Measurements from ENCODE around the gene KCTD2.

Gene KCTD2

GRCh38 chr17:75094871-75095399 is 47.9 kb downstream of the KCTD2 start:
- in situ Hi-C loops (cut with MboI; ENCODE audit: low sequenced_read_pairs) = no loop called here

GRCh38 chr17:75096082-75096625 is 49.1 kb downstream of the KCTD2 start:
- in situ Hi-C loops (cut with MboI; ENCODE audit: low sequenced_read_pairs) = no loop called here

DNA sequence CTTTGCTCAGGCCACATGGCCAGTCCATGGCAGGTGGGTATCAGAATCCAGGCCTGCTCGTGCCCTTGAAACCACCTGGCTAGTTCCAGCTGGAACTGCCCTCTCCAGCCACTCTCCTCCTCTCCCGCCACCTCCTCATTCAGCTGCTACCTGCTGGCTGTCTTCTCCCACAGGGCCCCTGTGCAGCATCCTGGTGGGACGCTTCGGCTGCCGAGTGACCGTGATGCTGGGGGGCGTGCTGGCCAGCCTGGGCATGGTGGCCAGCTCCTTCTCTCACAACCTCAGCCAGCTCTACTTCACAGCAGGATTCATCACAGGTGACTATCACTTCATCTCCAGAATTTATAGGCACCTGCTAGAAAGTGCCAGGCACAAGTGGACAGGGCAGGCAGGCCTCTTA is 50.8 kb downstream of the KCTD2 start:
- in situ Hi-C loops (cut with MboI; ENCODE audit: low sequenced_read_pairs) = no loop called here

GRCh38 chr17:75098861-75099260 is 51.8 kb downstream of the KCTD2 start:
- in situ Hi-C loops (cut with MboI; ENCODE audit: low sequenced_read_pairs) = no loop called here

DNA sequence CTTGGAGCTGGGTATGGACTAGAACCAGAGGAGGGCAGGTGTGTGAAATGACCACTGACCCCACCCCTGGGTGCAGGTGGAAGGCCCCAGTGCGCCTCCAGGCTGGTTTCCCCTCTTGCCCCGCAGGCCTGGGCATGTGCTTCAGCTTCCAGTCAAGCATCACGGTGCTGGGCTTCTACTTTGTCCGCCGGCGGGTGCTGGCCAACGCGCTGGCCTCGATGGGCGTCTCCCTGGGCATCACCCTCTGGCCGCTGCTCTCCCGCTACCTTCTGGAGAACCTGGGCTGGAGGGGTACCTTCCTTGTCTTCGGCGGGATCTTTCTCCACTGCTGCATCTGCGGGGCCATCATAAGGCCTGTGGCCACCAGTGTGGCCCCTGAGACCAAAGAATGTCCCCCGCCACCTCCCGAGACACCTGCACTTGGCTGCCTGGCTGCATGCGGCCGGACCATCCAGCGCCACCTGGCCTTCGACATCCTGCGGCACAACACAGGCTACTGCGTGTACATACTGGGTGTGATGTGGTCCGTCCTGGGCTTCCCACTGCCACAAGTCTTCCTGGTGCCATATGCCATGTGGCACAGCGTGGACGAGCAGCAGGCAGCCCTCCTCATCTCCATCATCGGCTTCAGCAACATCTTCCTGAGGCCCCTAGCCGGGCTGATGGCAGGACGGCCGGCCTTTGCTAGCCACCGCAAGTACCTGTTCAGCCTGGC is 53.0 kb downstream of the KCTD2 start:
- in situ Hi-C loops (cut with MboI; ENCODE audit: low sequenced_read_pairs) = no loop called here

DNA sequence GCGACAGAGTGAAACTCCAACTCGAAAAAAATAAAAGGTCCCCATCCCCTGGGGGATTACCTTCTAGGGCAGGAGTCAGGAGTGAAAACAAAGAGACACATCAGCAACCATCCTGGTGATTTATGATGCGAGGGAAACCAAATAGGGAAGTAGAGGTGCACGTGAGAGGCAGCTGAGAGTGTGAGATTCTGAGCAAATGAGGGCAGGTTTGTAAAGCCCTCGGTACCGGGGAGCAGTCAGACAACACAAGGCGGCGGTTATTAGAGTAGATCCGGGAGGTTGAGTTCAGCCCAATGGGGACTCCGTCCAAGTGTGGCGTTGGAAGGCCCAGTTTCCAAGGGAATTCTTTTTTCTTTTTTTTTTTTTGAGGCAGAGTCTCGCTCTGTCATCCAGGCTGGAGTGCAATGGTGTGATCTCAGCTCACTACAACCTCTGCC is 55.4 kb downstream of the KCTD2 start:
- in situ Hi-C loops (cut with MboI; ENCODE audit: low sequenced_read_pairs) = no loop called here

DNA sequence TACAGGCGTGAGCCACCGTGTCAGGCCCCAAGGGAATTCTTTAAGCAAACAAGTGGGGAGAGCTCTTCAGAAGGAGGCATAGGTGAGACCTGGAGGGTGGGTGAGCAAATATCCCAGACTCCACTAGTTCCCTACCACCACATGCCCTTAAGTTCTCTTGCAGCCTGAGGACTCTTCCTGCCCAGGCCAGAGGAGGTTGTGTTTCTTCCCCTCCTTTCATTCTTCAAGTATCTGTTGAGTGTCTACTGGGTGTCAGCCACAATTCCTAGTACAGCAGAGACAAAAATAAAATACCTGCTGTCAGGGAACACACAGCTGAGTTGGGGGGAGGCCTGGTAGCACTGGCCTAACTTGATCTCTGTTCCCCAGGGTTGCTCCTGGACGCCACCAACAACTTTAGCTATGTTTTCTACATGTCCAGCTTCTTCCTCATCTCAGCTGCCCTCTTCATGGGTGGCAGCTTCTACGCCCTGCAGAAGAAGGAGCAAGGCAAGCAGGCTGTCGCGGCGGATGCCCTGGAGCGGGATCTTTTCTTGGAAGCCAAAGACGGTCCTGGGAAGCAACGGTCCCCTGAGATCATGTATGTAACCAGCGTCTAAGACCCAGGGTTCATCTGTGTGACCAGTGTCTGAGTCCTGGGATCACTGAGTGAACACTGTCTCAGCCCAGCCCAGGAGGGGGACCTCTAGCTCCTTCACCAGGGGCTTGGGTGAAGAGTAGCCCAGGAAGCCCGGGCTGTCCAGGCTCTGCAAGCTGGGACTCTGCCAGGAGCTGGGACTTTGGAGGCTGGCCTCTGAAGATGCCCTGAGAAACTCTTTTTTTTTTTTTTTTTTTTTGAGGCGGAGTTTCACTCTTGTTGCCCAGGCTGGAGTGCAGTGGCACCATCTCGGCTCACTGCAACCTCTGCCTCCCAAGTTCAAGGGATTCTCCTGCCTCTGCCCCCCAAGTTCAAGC is 56.9 kb downstream of the KCTD2 start:
- in situ Hi-C loops (cut with MboI; ENCODE audit: low sequenced_read_pairs) = no loop called here

DNA sequence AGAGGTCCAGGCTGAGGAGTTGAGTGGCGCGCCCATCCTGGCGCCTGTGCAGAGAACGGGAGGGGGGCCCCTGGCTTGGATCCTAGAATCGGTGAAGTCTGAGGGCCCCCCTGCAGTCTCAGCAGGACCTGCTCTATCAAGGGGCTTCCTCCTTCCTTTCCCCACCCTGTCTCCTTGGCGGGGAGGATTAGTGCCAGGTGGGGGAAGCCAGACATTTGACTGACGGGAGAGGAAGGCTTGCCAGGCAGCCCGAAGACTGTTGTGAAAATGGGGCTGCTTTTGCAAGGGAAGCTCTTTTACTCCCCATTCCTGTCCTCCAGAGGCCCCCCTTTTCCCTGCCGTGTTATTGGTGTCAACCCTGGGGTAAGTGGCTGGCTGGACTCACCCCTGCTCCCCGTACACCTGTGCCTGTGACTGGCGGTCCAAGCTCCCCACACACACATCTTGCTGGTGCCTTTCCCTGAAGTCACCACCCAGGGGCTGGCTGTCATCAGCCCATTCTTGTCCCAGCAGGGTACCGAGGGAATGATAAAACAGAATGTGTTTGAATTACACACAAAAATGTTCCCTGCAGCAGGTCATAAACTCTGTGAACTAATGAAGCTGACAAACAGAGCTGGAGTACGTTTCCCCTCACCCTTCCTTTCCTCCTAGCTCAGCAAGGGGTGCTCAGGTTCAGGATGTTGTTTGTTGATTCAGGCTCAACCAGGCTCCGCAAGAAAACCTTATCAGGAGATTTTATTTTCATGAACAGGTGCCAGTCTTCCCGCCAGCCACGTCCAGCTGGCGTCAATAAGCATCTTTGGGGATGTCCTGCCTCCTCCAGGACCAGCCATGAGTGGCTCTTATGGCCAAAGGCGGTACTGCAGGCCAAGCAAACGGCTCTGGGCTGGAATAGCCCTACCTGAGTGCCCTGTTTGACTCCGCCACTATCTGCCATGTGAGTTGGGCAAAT is 58.4 kb downstream of the KCTD2 start:
- in situ Hi-C loops (cut with MboI; ENCODE audit: low sequenced_read_pairs) = no loop called here

- in situ Hi-C loops (cut with MboI; ENCODE audit: low sequenced_read_pairs) = no loop called here
Measured at GRCh38 chr17:75108193-75108592, 61.2 kb downstream of the KCTD2 start.

DNA sequence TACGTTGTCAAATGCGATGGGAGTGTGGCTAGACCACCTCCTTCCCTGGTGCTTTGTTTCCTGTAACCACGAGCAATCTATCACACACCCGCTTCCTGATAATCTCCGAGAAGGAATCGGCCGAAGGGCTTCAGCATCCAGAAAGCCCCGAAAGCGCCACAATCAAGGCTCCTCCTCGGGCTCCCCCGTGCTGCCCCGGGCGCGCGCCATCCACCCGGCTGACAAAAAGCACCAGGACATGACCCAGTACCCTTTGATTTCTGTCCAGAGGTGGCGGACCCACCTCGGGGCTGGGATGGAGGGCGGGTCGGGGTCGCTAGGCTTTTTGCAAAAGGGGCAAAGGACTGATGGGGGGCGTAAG is 62.0 kb downstream of the KCTD2 start:
- in situ Hi-C loops (cut with MboI; ENCODE audit: low sequenced_read_pairs) = no loop called here

- in situ Hi-C loops (cut with MboI; ENCODE audit: low sequenced_read_pairs) = no loop called here
Measured at GRCh38 chr17:75109407-75110233, 62.6 kb downstream of the KCTD2 start, which contains the start of gene ARMC7. TSS of gene ARMC7 (plus strand) at chr17:75109969. CDS start at chr17:75110289, 320 bp downstream.

DNA sequence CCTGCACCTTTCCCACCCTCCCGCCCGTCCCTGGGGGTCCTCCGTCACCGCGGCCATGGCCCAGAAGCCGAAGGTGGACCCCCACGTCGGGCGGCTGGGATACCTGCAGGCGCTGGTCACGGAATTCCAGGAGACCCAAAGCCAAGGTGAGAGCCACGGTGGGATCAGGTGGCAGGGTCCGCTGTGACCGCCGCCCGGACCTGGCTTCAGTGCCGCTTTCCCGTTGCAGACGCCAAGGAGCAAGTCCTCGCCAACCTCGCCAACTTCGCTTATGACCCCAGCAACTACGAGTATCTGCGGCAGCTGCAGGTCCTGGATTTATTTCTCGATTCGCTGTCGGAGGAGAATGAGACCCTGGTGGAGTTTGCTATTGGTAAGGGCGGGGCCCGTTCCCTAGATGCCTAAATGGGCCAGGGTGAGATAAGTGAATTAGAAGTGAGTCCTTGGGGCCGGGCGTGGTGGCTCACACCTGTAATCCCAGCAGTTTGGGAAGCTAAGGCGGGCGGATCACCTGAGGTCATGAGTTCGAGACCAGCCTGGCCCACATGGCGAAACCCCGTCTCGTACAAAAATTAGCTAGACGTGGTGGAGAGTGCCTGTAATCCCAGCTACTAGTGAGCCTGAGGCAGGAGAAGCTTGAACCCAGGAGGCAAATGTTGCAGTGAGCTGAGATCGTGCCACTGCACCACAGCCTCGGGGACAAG is 63.4 kb downstream of the KCTD2 start:
- in situ Hi-C loops (cut with MboI; ENCODE audit: low sequenced_read_pairs) = no loop called here

DNA sequence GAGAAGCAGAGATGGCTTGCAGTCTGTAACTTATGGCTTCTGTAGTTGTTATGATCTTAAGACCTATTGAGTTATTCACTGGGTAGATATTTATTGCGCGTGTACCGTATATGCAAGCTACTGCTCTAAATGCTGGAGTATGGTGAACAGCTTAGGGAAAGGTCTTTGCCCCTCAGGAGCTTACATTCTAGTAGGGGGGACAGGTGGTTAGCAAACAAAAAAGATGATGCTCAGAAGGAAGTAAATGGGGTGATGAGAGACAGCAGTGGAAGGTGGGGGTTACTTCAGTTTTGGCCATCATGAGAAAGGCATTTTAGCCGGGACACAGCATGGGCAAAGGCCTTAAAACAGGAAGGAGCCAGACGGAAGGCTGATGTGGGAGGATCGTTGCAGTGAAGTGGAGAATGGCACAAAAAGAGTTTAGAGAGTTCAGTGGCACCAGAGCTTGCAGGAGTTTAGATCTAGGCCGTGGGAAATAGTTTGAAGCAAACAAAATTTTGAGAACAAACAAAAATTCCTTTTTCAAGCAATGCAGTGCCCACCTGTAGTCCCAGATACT is 64.8 kb downstream of the KCTD2 start:
- in situ Hi-C loops (cut with MboI; ENCODE audit: low sequenced_read_pairs) = no loop called here

- in situ Hi-C loops (cut with MboI; ENCODE audit: low sequenced_read_pairs) = no loop called here
Measured at GRCh38 chr17:75113798-75114551, 67.0 kb downstream of the KCTD2 start.

DNA sequence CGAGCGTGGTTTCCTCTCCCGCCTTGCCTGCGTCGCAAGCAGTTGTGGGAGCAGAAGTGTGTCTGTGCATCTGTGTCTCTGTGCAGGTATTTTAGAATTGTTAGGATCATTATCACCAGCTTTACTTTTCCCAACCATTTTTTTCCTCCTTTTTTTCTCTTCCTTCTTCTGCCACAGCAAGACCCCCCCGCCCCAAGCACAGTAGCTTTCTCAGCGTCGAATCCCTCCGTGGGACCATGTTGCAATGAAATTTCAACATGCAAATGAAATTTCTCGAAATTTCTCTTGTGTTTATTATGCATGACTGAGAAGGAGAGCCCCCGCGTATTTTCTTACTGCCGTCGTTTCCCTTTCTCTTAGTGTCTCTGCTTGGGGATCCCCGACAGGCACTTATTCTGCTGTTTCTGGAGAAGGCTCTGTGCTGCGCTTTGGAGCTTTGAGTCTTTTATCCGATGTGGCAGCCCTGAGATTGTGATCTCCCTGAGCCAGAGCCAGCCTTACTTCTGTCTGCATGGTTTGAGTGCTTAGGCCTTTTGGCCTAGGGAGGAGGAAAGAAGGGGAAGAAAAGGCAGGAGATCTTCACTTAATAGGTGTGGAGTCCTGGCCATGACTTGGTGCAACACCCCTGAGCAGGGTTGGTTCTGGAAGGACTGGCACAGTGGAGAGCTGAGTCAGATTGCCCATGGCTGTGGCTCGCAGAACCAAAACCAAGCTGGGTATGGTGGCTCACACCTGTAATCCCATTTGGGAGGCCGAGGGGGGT is 67.7 kb downstream of the KCTD2 start:
- in situ Hi-C loops (cut with MboI; ENCODE audit: low sequenced_read_pairs) = no loop called here

All from hTERT RPE-1 (cell line).